Left lobe of liver (tissue), 2 donors: Measurements from ENCODE around the gene ISG20. TPM values are rescaled to one million over a fixed set of nuclear protein-coding genes. Genes with fewer than 3 reads are reported as not detected.
A peak's percentile ranks its signal among the peaks of the same experiment; 100 is the strongest.
"Not testable (repeated sequence)": the region's sequence is repeated elsewhere in the genome, so short reads cannot be mapped to it uniquely, and the experiment has no call there.

ENCODE experiments used
- ATAC-seq: fragments of 200-7000 bp; cut with Tn5 transposase; one replicate; pipeline ENCODE4 v1.9.1; 2020; ENCODE audit warnings: mild to moderate bottlenecking, moderate library complexity
- DNase-seq: peaks from one replicate; pipeline ENCODE4 v3.0.0-alpha.2; 2020; ENCODE audit warnings: low spot score
- total RNA-seq: library from RNA; stranded (reverse); gene quantifications from one replicate; pipeline ENCODE4 v1.2.1, GENCODE V29; 2021
- donor health status: DM: no; HTN: no; CAD: no; lungs with moderate emphysema.
- donor health status: DM: no; HTN: yes; CAD: no.

ISG20 gene
- total RNA-seq, 1 donor from 2014 or later, result 5.7 TPM

- no peak for ATAC-seq
- no peak for DNase-seq
Observed at GRCh38 chr15:88634449-88634848, 4.4 kb upstream of the ISG20 start.

GRCh38 chr15:88635318-88635717 lies 3.5 kb upstream of the ISG20 start:
- no peak for ATAC-seq
- DNase-seq, result no peak

DNA sequence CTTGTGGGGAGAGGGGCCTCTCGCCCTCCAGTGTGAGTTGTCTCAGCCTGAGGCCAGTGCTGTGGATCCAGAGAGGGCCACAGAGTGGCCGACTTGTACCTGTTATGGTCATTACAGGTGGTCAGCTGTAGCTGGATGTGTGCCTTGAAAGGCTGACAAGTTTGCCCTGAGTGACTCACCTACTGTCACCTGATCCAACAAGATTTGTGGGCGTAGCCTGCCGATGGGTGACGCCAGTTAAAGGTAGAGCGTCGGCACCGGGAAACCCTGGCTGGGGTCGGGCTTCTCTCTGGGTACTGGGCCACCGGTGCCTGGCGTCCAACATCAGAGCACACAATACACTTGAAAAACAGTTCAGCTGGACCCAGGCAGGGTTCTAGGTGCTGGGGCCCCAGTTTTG lies 2.8 kb upstream of the ISG20 start:
- DNase-seq (no peak), ATAC-seq (no peak)

- DNase-seq, result no peak
Observed at GRCh38 chr15:88636654-88637053, 2.2 kb upstream of the ISG20 start.

GRCh38 chr15:88637436-88637835 lies 1.4 kb upstream of the ISG20 start:
- no peak for ATAC-seq
- no peak for DNase-seq

More at GRCh38 chr15:88636654-88637053, 2.2 kb upstream of the ISG20 start:
- ATAC-seq, result no peak

GRCh38 chr15:88637841-88638625 lies 783 bp upstream of the ISG20 start:
- peak; percentile 45 for ATAC-seq
- DNase-seq, result peak; percentile 52

DNA sequence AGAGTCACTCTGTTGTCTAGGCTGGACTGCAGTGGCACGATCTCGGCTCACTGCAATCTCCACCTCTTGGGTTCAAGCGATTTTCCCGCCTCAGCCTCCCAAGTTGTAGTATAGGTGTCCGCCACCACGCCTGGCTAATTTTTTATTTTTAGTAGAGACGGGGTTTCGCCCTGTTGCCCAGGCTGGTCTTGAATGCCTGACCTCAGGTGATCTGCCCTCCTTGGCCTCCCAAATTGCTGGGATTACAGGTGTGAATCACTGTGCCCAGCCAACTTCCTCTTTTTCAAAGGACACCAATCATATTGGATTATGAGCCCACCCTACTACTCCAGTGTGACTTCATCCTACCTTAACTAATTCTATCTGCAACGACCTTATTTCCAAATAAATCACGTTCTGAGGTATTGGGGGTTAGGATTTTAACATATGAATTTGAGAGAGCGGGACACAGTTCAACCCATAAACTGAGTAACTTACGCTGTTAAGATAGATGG lies 3.2 kb downstream of the ISG20 start:
- no peak for DNase-seq

GRCh38 chr15:88642514-88642913 lies 3.7 kb downstream of the ISG20 start:
- ATAC-seq, DNase-seq: not testable (repeated sequence)

More for the DNA sequence above, 3.2 kb downstream of the ISG20 start:
- ATAC-seq, result no peak

DNA sequence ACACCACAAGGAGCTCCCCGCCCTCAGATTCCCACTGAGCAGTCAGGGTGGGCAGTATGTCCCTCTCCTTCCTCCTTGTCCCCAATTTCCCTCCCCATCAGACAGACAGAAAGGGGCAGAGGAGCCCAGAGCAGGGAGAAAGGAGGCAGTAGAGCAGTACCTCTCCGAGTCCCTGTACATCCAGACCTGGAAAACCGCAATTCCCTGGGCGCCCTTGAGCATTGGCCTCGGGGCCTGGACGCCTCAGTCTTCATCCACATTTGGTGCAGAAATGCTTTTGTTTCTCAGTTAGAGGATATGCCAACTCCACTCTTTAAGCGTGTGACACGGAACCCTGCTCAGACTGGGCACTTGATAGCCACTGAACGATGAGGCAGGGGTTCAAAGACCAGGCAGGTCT lies 5.9 kb downstream of the ISG20 start:
- ATAC-seq (no peak), DNase-seq (no peak)

GRCh38 chr15:88645171-88646087 lies 6.6 kb downstream of the ISG20 start:
- DNase-seq, result peak; percentile 1
- ATAC-seq, result no peak

GRCh38 chr15:88646088-88646405 lies 7.2 kb downstream of the ISG20 start:
- peak; percentile 2 for DNase-seq

GRCh38 chr15:88646951-88647350 lies 8.1 kb downstream of the ISG20 start:
- DNase-seq, result peak; percentile 38
- no peak for ATAC-seq

More at GRCh38 chr15:88646088-88646405, 7.2 kb downstream of the ISG20 start:
- ATAC-seq, result no peak

DNA sequence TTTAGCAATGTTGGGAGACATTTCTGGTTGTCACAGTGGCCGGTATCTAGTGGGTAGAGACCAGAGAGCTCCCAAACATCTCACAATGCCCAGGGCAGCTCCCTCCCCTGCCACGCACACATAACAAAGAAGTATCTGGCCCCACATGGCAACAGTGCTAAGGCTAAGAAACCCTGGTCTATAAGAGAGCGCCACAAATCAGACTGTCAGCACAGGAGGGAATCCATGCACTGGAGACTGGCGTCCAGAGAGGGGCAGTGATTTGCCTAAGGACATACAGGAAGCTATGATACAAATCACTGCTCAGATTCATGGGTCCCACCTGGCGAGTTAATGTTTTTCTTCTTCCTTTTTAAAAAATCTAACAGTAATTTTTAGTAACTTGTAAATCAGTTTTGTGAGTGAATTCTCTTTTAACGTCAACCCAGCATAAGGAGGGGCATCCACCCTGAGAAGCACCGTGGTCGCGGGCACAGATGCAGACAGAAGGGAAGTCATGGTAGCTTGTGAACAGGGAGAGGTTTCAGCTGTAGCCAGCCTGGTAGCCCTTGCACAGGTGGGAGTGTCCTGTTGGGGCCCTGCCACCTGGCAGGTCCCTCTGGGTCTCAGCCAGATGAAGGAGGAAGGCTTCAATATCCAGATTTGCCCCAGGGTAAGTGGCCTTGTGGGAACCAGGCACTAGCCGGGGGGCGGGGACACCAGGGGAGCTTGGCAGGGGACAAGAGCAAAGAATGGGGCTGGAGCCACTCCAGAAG lies 8.7 kb downstream of the ISG20 start:
- peak; percentile 89 for ATAC-seq
- DNase-seq, result peak; percentile 89

DNA sequence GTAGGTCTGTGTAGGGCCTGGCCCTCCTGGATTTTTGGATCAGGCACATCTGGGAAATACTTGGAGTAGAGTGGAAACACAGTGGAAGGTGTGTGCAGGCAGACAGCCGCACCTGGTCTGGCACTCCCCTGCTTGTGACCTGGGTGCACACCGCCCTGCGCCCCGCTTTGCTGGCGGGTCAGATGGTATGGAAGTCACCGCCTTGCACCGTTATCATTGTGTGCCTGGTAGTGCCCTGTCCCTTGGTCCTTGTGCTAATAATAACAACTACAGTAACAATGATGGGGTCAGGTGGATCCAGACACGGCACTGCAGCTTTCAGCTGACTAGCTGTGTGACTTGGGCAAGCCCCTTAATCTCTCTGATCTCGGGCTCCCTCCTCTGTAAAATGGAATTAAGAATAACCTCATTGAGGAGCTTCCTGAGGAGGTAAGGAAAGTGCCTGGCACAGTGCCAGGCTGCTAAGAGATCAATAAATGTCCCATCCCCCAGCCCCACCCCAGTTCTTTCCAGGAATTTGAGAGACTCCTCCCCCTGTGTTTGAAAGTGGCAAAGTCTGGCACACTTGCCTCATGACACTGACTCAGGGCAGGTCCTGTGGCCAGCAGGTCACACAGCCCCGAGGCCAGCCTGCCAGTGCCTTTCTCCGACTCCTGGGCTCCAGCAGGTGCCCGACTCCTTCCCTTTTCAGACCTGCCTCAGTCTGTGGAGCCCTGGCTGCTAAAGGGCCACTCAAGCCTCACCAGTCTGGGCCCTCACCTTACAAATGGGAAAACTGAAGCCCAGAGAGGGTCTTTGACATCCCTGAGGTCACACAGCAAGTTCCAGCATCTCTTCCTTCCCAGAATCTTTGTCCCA lies 9.8 kb downstream of the ISG20 start:
- DNase-seq (peak; percentile 81), ATAC-seq (peak; percentile 86)

GRCh38 chr15:88649286-88649733 lies 10.5 kb downstream of the ISG20 start:
- no peak for ATAC-seq
- DNase-seq, result peak; percentile 42

DNA sequence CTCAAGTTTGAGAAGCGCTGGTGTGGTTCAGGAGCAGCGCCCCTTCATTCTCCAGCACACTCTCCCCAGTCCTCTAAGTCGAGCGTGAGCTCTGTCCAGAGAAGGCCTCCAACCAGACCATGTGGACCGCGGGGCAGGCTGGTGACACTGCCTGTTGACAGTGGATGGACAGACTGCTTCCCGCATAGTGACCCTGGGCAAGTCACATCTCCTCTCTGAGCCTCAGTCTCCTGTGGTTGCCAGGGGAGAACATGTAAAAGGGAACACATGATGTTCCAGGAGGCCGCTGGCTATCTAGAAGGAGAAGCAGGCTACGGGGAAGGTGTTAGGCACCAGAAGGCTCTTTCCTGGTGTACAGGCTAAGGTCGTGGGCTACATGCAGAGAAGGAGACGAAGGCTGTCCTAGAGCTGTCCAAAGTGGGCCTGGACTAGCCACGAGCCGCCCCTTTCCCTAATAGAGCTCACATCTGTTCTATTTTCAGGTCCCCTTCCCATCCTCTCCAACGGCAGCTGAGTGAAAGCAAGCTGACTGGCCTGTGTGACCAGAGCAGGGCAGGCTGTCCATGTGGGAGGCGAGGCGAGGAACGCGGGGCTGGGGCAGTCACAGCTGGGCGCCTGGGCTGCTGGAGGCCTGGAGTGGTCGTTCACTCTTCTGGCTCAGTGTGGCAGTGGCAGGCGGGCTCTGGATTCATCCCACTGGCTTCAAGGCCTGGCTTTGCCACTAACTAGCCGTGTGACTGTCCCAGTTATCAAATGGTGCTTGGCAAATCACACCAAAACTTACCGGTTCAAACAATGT lies 11.1 kb downstream of the ISG20 start:
- ATAC-seq, result no peak
- peak; percentile 40 for DNase-seq

- no peak for DNase-seq
- ATAC-seq, result no peak
Observed at GRCh38 chr15:88650556-88650955, 11.7 kb downstream of the ISG20 start.

DNA sequence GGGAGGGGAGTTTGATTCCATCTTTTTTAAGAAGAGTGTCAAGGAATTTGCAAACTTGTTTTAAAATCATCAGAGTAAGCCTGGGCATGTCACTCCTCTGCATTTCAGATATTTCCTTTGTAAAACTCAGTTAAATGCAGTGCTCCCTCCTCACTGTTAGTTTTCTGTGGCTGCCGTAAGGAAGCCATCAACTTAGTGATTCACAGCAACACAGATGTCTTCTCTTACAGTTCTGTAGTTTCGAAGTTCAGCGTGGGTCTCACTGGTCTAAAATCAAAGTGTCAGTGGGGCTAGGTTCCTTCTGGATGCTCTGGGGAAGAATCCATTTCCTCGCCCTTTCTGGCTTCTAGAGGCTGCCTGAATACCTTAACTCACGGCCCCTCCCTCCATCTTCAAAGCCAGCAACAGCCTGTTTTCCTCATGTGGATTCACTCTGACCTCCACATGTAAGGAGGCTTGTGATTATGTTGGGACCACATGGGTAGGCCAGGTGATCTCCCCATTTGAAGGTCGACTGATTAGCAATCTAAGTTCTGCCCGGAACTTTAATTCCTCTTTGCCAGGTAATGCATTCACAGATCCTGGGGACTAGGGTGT lies 12.4 kb downstream of the ISG20 start:
- DNase-seq (peak; percentile 11), ATAC-seq (no peak)

GRCh38 chr15:88651971-88652370 lies 13.2 kb downstream of the ISG20 start:
- peak; percentile 43 for DNase-seq

More at GRCh38 chr15:88651971-88652370, 13.2 kb downstream of the ISG20 start:
- no peak for ATAC-seq
